Endodermal cell (in vitro differentiated cells): ENCODE measurements around the gene PANK1. TPM values are rescaled to one million over a fixed set of nuclear protein-coding genes. Genes with fewer than 3 reads are reported as not detected.

Experiments
- DNase-seq: peaks from one replicate; pipeline ENCODE4 v3.0.0-alpha.2; 2017
- H3K27ac ChIP-seq: 2 replicates; pipeline ENCODE4 v1.5.1; 2013; ENCODE audit warnings: mild to moderate bottlenecking, low read depth, low read length, moderate library complexity
- H3K27me3 ChIP-seq: 2 replicates; pipeline ENCODE4 v1.6.1; 2013; ENCODE audit warnings: mild to moderate bottlenecking, low read length, moderate library complexity; ENCODE audit not compliant: insufficient read depth, control insufficient read depth, poor library complexity, severe bottlenecking
- H3K36me3 ChIP-seq: 2 replicates; pipeline ENCODE4 v1.7.0; 2013; ENCODE audit warnings: mild to moderate bottlenecking, low read length, moderate library complexity; ENCODE audit not compliant: control insufficient read depth, insufficient read depth
- H3K4me1 ChIP-seq: one replicate; pipeline ENCODE4 v1.7.0; 2013; ENCODE audit warnings: low read length; ENCODE audit not compliant: control insufficient read depth, insufficient read depth
- H3K4me3 ChIP-seq: 2 replicates; pipeline ENCODE4 v1.5.1; 2013; ENCODE audit warnings: mild to moderate bottlenecking, low read length, moderate library complexity
- H3K9ac ChIP-seq: 2 replicates; pipeline ENCODE4 v1.6.1; 2013; ENCODE audit warnings: mild to moderate bottlenecking, low read length, moderate library complexity; ENCODE audit not compliant: poor library complexity, severe bottlenecking; ENCODE audit errors: extremely low read depth
- H3K9me3 ChIP-seq: 2 replicates; pipeline ENCODE4 v1.6.1; 2013; ENCODE audit warnings: mild to moderate bottlenecking, low read length, moderate library complexity; ENCODE audit not compliant: control insufficient read depth
- H3K27ac Mint-ChIP-seq: 2 replicates; pipeline ENCODE4 v1.8.0; 2020; ENCODE audit warnings: mixed read lengths
- H3K27me3 Mint-ChIP-seq: 2 replicates; pipeline ENCODE4 v1.8.0; 2021; ENCODE audit warnings: mild to moderate bottlenecking, mixed read lengths; ENCODE audit not compliant: insufficient read depth
- H3K36me3 Mint-ChIP-seq: 2 replicates; pipeline ENCODE4 v1.8.0; 2020; ENCODE audit warnings: low read depth, mixed read lengths
- H3K4me1 Mint-ChIP-seq: 2 replicates; pipeline ENCODE4 v1.8.0; 2020; ENCODE audit warnings: mixed read lengths
- H3K4me3 Mint-ChIP-seq: 2 replicates; pipeline ENCODE4 v1.8.0; 2020; ENCODE audit warnings: mild to moderate bottlenecking, moderate library complexity, mixed read lengths
- H3K9me3 Mint-ChIP-seq: 2 replicates; pipeline ENCODE4 v1.8.0; 2020; ENCODE audit warnings: mild to moderate bottlenecking, mixed read lengths
- WGBS, 2 experiments: methylation state at CpG; one replicate each; pipeline versions ENCODE4 v1.1.5 to v1.1.7; 2013; ENCODE audit warnings: missing lambda C conversion rate in 2 of 2, mixed read lengths in 1 of 2; ENCODE audit not compliant: insufficient coverage in 1 of 2, insufficient read length in 1 of 2; 5-methylcytosine and 5-hydroxymethylcytosine counted together
- total RNA-seq, 2 donors: library from RNA; stranded (reverse); fragmentation: NEBNext Ultra II Directional in 1 of 2; extraction: Animal tissue kit (Norgen Biotek cat#: 25700) in 1 of 2; gene quantifications; 2 replicates in 1 of 2; 3 replicates in 1 of 2; pipeline ENCODE4 v1.2.1, GENCODE V29; 2021
- TF ChIP-seq, protein P1 (sequence below): fragments of 200-600 bp; sonication (generic); conservative IDR thresholded peaks from 2 replicates; pipeline ENCODE4 v1.5.0; 2021; ENCODE audit warnings: antibody characterized with exemption, mild to moderate bottlenecking

The PANK1 gene
- total RNA-seq, 2 donors from 2014 or later = 23.4 to 28.8 TPM

GRCh38 chr10:89643431-89643811, 1.6 kb downstream of the PANK1 start:
- H3K27me3 Mint-ChIP-seq = no peaks in the 10 kb centered on the region
- peak overlapping the region; percentile 97 for H3K4me3 ChIP-seq
- H3K4me3 Mint-ChIP-seq = no peak overlapping the region
- peak overlapping the region; percentile 54 for H3K9ac ChIP-seq
- H3K9me3 Mint-ChIP-seq = no peaks in the 10 kb centered on the region
- TF ChIP-seq, protein P1, sequence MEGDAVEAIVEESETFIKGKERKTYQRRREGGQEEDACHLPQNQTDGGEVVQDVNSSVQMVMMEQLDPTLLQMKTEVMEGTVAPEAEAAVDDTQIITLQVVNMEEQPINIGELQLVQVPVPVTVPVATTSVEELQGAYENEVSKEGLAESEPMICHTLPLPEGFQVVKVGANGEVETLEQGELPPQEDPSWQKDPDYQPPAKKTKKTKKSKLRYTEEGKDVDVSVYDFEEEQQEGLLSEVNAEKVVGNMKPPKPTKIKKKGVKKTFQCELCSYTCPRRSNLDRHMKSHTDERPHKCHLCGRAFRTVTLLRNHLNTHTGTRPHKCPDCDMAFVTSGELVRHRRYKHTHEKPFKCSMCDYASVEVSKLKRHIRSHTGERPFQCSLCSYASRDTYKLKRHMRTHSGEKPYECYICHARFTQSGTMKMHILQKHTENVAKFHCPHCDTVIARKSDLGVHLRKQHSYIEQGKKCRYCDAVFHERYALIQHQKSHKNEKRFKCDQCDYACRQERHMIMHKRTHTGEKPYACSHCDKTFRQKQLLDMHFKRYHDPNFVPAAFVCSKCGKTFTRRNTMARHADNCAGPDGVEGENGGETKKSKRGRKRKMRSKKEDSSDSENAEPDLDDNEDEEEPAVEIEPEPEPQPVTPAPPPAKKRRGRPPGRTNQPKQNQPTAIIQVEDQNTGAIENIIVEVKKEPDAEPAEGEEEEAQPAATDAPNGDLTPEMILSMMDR = no peak
- no peaks in the 10 kb centered on the region for H3K9me3 ChIP-seq
- WGBS, 2 experiments = 0% methylated on average over 2 of the region's 2 CpGs
- H3K4me1 Mint-ChIP-seq = peaks cover 31% of the 10 kb centered on the region
- no peaks in the 10 kb centered on the region for H3K36me3 ChIP-seq
- H3K27ac ChIP-seq = no peak overlapping the region
- H3K36me3 Mint-ChIP-seq = peaks cover 3% of the 10 kb centered on the region
- H3K4me1 ChIP-seq = peaks cover 10% of the 10 kb centered on the region
- no peak for DNase-seq
- no peak overlapping the region for H3K27ac Mint-ChIP-seq
- H3K27me3 ChIP-seq = no peaks in the 10 kb centered on the region

DNA sequence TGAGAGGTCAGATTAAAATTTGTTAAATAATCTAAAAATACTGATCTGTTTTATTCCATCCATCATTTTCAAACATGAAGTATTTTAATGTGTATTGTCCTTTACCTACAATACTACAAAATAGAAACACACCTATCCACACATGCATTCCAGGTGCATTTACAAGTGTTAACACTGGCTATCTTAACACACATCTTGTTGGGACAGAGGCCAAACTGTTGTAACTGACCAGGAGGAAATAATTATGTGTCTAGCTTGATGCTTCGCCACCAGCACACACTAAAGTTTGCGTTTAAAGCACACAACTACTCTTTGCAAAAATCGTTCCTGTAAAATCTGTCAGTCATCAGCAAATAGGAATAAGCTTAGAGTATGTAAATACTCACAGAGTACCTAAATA, 2.8 kb downstream of the PANK1 start:
- Mint-ChIP-seq H3K36me3 (peaks cover 9% of the 10 kb centered on the region), H3K27ac (no peak overlapping the region), H3K4me3 (peak overlapping the region; percentile 5), H3K9me3 (no peaks in the 10 kb centered on the region), H3K27me3 (no peaks in the 10 kb centered on the region), H3K4me1 (peaks cover 31% of the 10 kb centered on the region)
- Histone ChIP-seq H3K36me3 (peaks cover 2% of the 10 kb centered on the region), H3K4me1 (peaks cover 10% of the 10 kb centered on the region), H3K9ac (no peak overlapping the region), H3K27ac (no peak overlapping the region), H3K4me3 (peak overlapping the region; percentile 97), H3K9me3 (no peaks in the 10 kb centered on the region), H3K27me3 (no peaks in the 10 kb centered on the region)
- TF ChIP-seq, protein P1 = no peak
- no peak for DNase-seq
- 84% methylated on average over 3 of the region's 3 CpGs; no CpG with 5 or more reads in 1 of the 2 experiments for WGBS, 2 experiments

DNA sequence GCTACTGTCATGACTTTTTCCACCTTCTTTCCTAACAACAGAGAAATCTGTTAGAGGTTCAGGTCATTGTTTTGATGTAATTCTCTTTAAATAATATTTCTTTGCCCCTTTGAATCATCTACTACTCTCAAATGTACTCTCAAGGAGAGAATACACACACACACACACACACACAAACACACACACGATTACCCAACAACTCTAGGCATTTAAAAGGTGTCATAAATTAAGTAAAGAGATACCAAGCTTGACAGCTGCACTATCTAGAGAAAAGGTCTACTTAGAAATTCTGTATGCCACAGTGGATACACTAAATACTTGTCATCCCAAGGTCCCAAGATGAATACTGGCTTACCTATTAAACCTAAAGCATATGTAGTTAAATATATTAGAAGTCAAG, 4.8 kb downstream of the PANK1 start:
- Mint-ChIP-seq H3K27me3 (no peaks in the 10 kb centered on the region), H3K9me3 (no peaks in the 10 kb centered on the region), H3K4me3 (no peak overlapping the region), H3K36me3 (peaks cover 21% of the 10 kb centered on the region), H3K4me1 (peaks cover 16% of the 10 kb centered on the region), H3K27ac (no peak overlapping the region)
- 89% methylated on average over 1 of the region's 1 CpG; no CpG with 5 or more reads in 1 of the 2 experiments for WGBS, 2 experiments
- H3K27me3 ChIP-seq = no peaks in the 10 kb centered on the region
- no peaks in the 10 kb centered on the region for H3K9me3 ChIP-seq
- TF ChIP-seq, protein P1 = no peak
- no peak for DNase-seq
- no peaks in the 10 kb centered on the region for H3K4me1 ChIP-seq
- H3K36me3 ChIP-seq = peaks cover 4% of the 10 kb centered on the region
- no peak overlapping the region for H3K4me3 ChIP-seq
- H3K27ac ChIP-seq = no peak overlapping the region
- H3K9ac ChIP-seq = no peak overlapping the region
